Measurements from ENCODE around the gene ADGRG1.
A peak's percentile ranks its signal among the peaks of the same experiment; 100 is the strongest.

ADGRG1 gene

DNA sequence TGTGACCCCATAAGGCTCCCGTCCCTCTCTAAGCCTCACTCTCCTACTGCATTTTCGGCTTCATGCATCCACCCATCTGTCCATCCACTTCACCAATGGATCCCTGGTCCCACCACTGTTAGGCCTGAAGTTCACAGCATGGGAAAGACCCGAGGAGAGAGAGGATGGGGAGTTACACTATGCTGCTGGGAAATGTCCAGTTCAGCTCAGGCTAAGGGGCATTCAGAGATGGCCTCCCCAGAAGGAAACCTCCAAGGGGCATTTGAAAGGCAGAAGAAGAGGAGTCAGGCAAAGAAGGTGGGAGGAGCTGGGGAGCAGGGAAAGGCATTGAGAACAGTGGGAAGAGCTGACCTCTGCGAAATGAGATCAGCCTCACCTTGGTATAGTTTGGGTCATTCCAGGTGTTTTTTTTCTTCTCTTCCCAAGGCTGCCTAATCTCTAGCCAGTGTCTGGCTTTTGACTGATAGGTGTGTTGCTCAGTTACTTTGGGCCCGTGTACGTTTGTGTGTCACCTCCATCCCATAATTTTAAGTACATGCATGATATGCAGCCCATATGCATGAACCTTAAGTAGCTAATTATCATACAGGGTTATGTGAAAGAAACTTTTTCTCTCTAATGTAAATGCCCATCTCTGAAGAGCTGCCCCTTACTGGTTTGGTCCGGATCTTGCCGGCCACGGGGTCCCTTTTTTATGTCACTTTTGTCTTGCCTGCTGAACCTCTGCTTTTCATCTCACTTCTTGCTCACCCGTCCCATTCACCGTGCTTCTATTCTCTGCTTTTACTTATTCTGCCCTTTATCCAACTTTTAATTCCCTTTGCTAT is 54.6 kb downstream of the ADGRG1 start:
- no peak for DNase-seq (ENCODE audit: low read depth)

DNA sequence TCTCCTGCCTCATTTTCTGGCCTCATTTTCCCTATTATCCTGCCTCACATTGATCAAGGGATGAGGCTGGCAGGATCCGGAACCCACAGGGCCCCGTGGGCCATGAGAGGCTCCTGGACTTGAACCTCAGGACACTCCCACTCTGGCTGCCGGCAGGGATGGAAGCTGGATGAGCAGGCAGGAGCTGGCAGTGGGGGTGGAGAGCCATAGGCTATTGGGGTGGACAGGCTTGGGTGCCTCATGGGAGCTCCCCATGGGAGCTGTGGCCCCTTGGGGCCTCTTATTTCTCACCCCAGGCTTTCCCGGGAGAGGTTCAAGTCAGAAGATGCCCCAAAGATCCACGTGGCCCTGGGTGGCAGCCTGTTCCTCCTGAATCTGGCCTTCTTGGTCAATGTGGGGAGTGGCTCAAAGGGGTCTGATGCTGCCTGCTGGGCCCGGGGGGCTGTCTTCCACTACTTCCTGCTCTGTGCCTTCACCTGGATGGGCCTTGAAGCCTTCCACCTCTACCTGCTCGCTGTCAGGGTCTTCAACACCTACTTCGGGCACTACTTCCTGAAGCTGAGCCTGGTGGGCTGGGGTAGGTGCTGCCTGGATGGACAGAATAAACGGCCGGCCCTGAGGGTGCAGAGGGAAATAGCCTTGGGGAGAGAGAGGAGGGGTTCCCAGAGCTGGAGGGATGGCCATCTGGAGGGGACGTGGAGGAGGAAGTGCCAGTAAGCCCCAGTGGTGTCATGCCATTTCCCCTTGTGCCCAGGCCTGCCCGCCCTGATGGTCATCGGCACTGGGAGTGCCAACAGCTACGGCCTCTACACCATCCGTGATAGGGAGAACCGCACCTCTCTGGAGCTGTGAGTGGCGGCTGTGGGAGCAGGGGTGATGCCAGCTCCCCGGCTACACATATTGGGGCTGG is 55.5 kb downstream of the ADGRG1 start:
- DNase-seq (ENCODE audit: low read depth): no peak

DNA sequence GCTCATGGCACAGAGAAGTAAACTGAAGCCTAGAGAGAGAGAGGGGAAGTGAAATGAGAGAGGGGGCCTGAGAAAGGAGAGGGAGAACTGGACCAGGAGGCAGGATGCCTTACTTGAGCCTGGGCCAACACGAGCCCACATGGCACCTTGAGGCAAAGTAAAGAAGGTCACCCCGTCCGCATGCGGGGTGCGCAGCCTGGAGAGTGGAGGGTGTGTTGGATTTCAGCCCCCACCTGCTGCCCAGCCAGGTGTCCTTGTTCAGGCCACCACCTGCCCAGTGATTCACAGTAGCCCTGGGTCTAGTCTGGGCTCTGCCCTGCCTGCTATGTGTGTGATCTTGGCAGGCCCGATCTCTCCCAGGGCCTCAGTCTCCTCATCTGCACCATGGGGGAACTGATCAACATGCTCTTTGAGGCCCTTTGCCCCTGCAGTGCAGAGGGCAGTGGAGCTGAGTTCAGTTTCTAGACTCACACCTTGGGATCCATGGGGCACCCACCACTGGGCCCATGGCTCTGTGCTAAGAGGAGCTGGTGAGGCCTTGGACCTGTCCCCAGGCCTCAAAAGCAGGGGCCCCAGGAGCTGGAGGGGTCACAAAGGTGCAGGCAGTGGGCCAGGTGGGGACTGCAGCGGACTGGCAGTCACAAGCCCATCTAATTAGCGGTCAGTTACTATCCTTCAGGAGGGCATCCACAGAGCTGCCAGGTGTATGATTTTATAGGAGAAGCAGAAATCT is 56.4 kb downstream of the ADGRG1 start:
- DNase-seq (ENCODE audit: low read depth): no peak

DNA sequence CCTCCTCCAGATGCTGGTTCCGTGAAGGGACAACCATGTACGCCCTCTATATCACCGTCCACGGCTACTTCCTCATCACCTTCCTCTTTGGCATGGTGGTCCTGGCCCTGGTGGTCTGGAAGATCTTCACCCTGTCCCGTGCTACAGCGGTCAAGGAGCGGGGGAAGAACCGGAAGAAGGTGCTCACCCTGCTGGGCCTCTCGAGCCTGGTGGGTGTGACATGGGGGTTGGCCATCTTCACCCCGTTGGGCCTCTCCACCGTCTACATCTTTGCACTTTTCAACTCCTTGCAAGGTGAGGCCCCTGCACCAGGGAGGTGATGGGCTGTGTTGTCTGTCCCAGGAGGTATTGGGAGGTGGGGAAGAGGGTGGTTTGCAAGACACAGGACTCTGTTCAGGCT is 57.2 kb downstream of the ADGRG1 start:
- no peak for DNase-seq (ENCODE audit: low read depth)

DNA sequence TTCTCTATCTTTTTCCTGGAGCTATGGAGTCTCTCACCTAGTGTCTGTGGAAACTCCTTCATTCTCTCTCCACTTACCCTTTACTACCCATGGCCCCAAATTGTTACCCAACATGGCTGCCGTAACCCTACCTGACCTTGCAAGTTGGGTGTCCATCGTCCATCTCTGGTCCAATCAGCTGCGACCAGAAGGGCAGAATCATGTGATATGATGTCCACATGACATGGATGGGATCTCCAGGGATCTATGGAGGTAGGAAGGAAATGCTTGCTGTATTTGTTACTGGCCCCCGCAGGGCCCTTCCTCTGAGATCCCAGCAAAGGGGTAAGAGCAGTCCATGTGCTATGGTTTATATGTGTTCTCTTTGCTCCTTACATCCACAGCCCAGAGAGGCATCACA is 58.1 kb downstream of the ADGRG1 start:
- DNase-seq (ENCODE audit: low read depth): no peak

DNA sequence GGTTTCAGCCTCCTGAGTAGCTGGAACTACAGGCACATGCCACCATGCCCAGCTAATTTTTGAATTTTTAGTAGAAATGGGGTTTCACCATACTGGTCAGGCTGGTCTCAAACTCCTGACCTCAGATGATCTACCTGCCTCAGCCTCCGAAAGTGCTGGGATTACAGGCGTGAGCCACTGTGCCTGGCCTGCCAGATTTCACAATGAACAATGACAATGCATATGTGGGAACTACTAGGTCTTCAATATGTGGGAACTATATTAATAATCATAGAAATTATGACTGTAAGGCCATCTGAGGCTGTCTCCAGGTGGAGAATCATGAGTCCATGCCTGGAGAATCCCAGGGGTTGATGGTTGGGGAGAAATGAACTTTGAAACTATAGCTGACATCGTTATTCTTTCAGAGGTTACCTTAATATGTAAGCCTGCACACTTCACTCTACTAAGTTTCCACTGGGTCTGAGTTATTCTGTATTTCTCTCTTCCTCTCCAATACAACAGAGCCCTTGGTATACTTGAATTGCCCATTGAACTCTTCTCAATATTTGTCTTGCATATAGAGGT is 59.0 kb downstream of the ADGRG1 start:
- no peak for DNase-seq (ENCODE audit: low read depth)

DNA sequence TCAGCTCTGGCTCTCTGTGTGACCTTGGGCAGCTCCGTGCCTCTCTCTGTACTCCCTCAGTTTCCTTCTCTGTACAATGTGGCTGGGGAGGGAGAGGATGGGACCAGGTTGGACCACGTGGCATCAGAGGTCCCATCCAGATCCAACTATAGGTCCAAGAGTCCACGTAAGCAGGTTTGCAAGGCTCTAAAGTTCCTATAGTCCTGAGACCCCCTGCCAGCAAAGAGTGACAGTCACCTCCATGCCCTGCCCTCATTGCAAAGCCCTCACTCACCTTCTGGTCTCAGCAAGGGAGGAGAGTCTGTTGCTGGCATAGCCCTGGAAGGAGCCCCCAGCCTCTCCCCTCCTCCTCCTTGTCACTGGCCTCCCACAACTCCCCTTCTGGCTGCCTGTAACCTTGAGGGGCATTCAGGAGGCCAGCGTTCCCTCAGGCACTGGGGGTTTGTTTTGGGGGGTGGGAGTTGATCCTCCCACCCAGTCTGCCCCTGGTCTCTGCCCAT is 60.1 kb downstream of the ADGRG1 start:
- DNase-seq (ENCODE audit: low read depth): no peak

DNA sequence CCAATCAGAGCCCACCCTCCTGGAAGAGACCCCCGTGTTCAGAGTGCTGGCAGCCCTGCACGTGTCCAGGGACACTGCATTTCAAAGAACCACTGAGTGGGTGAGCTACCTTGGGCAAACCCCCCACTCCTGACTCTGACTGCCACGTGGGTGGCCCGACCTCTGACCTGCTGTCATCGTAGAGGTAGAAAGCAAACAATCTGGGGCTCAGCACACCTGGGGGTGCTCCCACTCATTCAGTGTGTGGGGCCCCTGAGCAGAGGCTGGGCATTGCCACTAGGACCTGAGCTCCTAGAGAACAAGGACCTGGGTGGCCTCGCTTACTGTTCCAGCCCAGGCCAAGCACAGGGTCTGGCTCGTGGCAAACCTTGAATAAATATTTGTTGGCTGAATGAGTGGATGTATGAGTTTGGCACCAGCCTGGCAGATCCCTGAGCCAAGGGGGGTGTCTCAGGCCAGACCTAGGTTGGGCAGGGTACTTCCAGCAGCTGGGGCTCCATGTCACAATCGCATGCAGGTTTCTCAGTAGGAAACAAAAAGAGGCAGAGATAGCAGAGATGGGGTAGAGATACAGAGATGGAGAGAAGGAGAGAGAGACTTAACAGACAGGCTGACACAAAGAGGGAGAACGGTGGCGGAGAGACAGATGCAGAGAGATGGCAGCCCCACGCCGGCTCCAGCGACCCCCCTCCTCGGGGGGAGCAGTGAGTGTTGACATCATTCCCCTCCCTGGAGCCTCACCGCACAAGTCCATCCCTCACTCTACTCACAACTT is 60.7 kb downstream of the ADGRG1 start:
- no peak for DNase-seq (ENCODE audit: low read depth)

DNA sequence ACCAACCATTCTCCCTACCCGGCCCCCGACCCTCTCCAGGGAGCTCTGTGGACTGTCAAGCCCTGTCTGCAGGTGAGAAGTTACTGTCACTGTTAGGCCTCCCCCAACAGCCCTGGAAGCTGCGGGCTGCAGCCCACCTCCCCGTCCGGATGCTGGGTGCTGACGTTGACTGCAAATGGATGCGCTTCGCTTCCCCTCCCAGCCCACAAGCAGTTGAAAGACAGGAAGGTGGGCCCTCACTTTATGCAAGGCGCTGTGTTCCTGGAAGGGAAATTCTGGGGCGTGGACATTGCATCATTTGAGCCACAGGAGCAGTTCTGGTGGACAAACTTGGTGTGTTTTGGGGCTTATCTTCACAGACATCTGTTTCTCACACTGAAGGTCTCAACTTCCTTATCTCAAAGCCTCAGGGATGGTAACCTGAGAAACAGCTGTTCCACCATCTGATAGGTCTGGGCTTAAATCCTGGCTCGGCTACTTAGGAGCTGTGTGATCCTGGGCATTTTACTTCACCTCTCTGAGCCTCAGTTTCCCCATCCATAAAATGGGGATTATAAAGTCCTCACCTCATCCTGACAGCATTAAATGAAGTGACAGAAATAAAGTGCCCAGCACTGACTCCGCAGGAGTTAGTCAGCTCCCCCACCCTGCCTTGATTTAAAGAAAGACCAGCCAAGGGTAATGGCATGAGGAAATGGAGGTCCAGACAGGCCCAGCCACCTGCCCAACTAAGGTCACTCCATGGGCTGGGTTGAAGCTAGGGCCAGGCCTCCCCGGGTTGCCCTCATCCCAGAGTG is 61.5 kb downstream of the ADGRG1 start:
- peak; percentile 7 for DNase-seq (ENCODE audit: low read depth)

DNA sequence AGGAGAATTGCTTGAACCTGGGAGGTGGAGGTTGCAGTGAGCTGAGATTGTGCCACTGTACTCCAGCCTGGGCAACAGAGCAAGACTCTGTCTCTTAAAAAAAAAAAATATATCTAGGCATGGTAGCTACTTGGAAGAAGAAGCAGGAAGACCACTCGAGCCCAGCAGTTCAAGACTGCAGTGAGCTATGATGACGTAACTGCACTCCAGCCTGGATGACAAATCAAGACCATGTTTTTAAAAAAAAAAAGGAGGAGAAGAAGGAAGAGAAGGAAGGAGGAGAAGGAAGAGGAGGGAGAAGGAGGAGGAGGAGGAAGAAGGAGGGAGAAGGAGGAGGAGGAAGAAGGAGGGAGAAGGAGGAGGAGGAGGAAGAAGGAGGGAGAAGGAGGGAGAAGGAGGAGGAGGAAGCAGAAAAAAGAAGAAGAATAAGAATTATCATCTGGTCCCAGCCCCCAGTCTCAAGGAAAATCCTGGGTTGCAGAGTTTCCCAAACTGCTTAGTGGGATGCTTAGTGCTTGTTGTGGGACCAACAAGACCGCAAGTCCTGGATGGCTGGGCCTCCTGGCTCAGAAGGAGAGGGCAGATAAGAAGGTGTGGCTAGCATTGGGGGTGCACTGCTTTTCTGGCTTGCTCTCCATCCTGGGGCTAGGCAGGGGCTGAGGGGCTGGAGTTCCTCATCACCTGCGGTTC is 62.5 kb downstream of the ADGRG1 start:
- DNase-seq (ENCODE audit: low read depth): no peak

DNA sequence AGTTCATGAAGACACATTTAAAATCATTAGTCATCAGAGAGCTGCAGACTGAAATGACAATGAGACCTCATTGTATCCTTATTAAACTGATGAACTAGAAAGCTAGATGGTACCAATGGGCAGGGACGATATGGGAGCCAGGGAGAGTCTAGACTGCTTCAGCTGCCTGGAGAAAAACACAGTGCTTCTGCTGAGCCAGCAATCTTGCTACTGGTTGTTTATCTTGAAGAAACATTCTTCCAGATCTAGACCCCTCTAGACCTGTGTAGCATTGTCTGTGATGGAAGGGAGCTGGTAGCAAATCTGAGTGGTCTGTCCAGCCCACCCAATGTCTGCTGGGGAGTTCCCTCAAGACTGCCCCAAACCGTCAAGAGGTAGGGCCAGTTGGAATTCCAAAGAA is 64.2 kb downstream of the ADGRG1 start:
- no peak for DNase-seq (ENCODE audit: low read depth)

DNA sequence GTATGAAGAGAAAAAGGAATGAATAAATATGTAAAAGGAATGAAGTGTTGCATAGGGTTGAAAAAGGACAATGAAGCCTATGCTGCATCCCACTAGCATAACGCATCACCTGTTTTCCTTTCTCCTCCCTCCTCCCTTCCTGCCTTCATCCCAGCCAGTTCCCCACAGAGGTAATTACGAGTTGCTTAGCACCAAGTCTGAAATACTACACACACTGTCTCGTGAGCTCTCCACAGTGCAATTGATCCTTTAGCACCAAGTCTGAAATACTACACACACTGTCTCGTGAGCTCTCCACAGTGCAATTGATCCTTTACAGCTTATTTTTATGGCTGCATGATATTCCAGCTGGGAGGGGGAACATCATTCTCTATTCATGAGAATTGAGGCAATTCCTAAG is 65.1 kb downstream of the ADGRG1 start:
- no peak for DNase-seq (ENCODE audit: low read depth)

DNA sequence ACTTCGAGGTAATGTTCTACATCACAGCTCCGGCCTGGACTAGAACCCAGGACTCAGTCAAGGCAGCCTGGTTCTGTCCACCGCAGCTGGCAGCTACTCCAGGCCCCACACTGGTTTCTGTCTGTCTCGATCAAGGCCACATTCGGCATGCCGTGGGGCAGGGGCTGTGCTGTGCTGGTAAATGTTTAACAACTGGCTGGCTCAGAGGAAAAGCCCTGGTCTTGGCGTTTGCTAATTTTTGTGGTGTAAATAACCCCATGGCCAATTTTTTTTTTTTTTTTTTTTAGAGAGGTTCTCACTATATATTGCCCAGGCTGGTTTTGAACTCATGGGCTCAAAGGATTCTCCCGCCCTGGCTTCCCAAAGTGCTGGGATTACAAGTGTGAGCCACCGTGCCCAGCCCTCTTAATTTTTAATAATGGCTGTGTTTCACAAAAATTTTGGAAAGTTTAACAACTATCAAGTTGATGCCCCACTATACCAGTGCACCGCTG is 65.8 kb downstream of the ADGRG1 start:
- DNase-seq (ENCODE audit: low read depth): no peak

DNA sequence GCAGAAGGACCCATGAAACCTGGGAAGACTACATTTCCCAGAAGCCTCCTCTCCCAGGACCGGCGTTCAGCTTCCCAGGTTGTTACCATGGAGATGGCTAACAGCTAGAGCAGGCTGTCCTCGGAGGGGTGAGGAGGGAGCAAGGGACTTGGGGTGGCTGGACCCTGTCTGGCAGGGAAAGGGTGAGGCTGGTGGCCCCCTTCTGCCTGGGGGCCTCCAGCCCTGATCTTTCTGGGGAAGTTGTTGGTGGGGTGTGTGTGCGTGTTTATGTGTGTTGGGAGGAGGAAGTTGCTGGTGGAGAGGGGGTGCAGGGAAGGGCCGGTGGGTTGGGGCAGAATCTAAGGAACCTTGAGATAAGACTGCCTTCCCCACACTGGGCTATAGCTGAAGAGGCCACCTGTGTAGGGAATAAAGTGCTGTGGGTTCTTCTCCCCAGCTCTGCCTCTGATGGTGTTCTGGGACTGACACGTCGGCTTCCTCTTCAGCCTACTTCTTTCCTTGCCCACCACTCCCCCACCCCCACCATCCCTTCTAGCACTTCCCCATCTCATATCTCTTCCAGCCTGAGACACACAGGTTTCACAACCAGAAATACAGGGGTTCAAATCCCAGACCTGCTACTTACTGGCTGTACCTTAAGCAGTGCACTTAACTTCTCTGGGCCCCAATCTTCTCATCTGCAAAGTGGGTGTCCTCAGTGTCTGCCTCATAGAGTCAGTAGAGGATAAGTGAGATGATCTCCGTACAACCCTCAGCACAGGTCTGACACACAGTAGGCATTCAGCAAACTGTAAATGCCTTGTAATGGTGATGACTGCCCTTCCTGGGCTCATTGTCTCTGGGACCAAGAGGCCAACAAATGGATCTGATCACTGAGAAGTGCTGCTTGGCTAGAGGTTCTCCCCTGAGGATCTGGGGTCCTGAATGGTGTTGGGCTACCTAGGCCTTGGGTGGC is 66.6 kb downstream of the ADGRG1 start, which contains the start of gene DRC7:
TSS of gene DRC7 (plus strand) at position 82 of the 955 bp plus-strand sequence. CDS start 3,144 bp downstream, outside the sequence.
- DNase-seq (ENCODE audit: low read depth): no peak

DNA sequence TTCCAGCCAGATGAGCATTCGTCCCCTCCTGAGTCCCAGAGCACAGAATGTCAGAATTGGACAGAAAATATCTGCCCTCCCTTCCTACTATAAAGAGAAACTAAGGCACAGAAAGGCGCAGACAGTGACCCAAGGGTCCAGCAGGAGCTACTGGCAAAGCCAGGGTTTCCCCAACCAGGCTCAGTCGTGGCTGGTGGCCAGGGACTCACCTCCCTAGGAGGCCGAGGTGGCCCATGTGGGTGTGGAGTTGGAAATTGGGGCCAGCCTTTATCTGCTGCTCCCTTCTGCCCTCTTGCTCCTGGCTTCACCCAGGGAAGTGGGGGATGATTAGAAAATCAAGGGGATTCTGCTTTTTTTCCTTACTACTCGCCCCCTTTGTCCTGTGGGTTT is 67.2 kb downstream of the ADGRG1 start:
- DNase-seq (ENCODE audit: low read depth): no peak

DNA sequence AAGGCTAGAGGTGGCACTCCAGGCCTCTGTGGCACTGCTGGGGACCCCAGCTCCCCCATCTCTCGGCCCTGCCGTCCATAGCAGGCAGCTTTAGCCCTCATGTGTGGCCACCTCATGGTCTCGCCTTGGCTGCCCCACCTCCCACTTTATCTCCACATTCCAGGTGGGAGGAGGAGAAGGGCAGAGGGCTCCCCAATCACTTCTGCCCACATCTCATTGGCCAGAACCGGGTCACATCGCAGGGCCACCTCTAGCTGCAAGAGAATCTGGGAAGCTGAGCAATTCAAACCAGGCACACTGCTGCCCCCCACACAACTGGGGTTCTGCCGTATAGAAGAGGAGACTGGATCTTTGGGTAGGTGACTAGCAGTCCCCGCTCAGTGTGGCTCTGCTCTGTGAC is 67.8 kb downstream of the ADGRG1 start:
- no peak for DNase-seq (ENCODE audit: low read depth)

DNA sequence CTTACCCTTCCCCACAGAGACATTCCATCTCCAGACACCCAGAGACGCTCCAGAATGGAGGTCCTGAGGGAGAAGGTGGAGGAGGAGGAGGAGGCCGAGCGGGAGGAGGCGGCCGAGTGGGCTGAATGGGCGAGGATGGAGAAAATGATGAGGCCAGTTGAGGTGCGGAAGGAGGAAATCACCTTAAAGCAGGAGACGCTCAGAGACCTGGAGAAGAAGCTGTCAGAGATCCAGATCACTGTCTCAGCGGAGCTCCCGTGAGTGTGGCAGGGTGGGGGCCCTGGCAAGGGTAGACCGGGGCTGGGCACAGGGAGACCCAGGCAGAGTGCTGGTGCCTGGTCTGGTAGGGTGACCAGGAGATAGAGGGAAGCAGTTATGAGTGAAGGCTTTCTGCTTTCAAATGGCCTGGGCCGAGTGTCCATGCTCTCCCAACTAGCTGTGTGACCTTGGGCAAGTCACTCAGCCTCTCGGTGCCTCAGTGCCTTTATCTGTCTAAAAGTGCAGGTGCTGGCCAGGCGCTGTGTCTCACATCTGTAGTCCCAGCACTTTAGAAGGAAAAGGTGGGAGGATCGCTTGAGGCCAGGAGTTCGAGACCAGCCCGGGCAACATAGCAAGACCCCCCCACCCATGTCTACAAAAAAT is 69.6 kb downstream of the ADGRG1 start:
- DNase-seq (ENCODE audit: low read depth): no peak

Measured in activated T-helper 1 cell treated with Interleukin-2 at 50 U/mL for 16 hours (primary cell).